ENCODE results near the gene PPP4R3C.

DNA sequence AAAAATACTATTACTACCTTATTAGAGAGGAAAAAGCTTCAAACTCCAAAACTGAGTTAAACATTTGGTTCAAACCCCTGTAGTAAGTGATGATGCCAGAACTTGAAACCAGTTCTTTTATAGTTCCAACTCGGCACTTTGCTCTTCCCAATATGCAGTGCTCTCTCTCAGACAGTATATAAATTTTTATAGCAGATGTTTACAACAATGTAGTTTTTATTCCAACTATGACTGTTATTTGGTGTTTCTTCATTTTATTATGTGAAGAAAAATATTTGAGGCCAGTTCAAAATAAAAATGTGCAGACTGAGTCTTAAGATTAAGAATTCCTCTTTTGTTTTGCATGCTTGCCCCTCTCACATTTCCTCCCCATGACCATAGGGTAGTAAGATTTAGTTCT, 2.9 kb upstream of the PPP4R3C start:
- no peak for TF ChIP-seq CTCF (IDR thresholded peaks at IDR 0.05)
- no peak for TF ChIP-seq POLR2A (IDR thresholded peaks at IDR 0.05)

All from heart left ventricle (tissue), 13 donors.